BJ (cell line): Measurements from ENCODE around the gene TNS3. TPM values are rescaled to one million over a fixed set of nuclear protein-coding genes. Genes with fewer than 3 reads are reported as not detected.

ENCODE experiments used
- CTCF ChIA-PET: fragments of 350-600 bp; formaldehyde crosslinking; extraction: SDS; loops from one replicate; lab custom pipeline; 2021; ENCODE audit warnings: antibody characterized with exemption, inconsistent platforms; lab: Yijun Ruan, JAX
- POLR2A ChIA-PET: fragments of 300-600 bp; sonication (Branson Sonifier 250); formaldehyde crosslinking; extraction: SDS; loops from one replicate; lab custom pipeline; 2021; ENCODE audit warnings: antibody characterized with exemption; lab: Charles Lee
- DNase-seq: peaks from one replicate; pipeline ENCODE4 v3.0.0-alpha.2; 2011; ENCODE audit warnings: low read depth
- H3K27me3 ChIP-seq: 2 replicates; pipeline ENCODE4 v1.6.0; 2011; ENCODE audit warnings: low read length; ENCODE audit not compliant: control insufficient read depth, insufficient read depth
- H3K36me3 ChIP-seq: 2 replicates; pipeline ENCODE4 v1.5.1; 2011; ENCODE audit warnings: low read length; ENCODE audit not compliant: control insufficient read depth, insufficient read depth
- H3K4me3 ChIP-seq: 2 replicates; pipeline ENCODE4 v1.5.1; 2011; ENCODE audit warnings: low read depth, mild to moderate bottlenecking, control low read depth, low read length
- CTCF ChIP-seq: IDR thresholded peaks from 2 replicates; pipeline ENCODE4 v1.5.1; 2011; ENCODE audit warnings: low read depth, mild to moderate bottlenecking, control low read depth, inconsistent platforms, low read length, moderate library complexity; ENCODE audit not compliant: insufficient read depth
- polyA plus RNA-seq: library from polyadenylated mRNA; depleted of rRNA; stranded (reverse); fragments of >200 nt; gene quantifications from 2 replicates; pipeline ENCODE4 v1.2.3, GENCODE V29; 2011

TNS3 gene
- polyA plus RNA-seq, 1 experiment = 126 TPM

- no peak for TF ChIP-seq CTCF
- no peak for DNase-seq
- ChIA-PET CTCF (interaction anchor here (0.5 to 3.0 kb wide), 9 partner anchors 9 to 1365 kb away, joined by 3 to 25 read pairs (median 4); partner anchors contain the start of gene IGFBP3), POLR2A (no interaction called here)
- no peak overlapping the region for H3K4me3 ChIP-seq
- H3K27me3 ChIP-seq = no peaks in the 10 kb centered on the region
- H3K36me3 ChIP-seq = no peaks in the 10 kb centered on the region
Measured at GRCh38 chr7:47255007-47255406, 326.9 kb downstream of the TNS3 start.

GRCh38 chr7:47254081-47254977, 327.6 kb downstream of the TNS3 start:
- Histone ChIP-seq H3K4me3 (peak overlapping the region; percentile 57), H3K27me3 (no peaks in the 10 kb centered on the region), H3K36me3 (no peaks in the 10 kb centered on the region)
- no peak for DNase-seq
- TF ChIP-seq CTCF = peak; percentile 49
- ChIA-PET POLR2A (no interaction called here), CTCF (interaction anchor here (0.6 to 3.0 kb wide), 19 partner anchors 9 to 1364 kb away, joined by 3 to 25 read pairs (median 4); no protein-coding TSS in a partner anchor)

- ChIA-PET POLR2A (no interaction called here), CTCF (interaction anchor here (0.6 to 3.0 kb wide), 20 partner anchors 8 to 1363 kb away, joined by 3 to 25 read pairs (median 4); no protein-coding TSS in a partner anchor)
- DNase-seq = no peak
- TF ChIP-seq CTCF = no peak
- Histone ChIP-seq H3K27me3 (no peaks in the 10 kb centered on the region), H3K36me3 (no peaks in the 10 kb centered on the region), H3K4me3 (peak overlapping the region; percentile 57)
Measured at GRCh38 chr7:47253650-47254080, 328.2 kb downstream of the TNS3 start.

- CTCF ChIA-PET = interaction anchor here (1.2 to 2.1 kb wide), 4 partner anchors 12 to 72 kb away, joined by 3 to 18 read pairs (median 10); no protein-coding TSS in a partner anchor
- TF ChIP-seq CTCF = no peak
- no peak for DNase-seq
- no peaks in the 10 kb centered on the region for H3K36me3 ChIP-seq
- POLR2A ChIA-PET = no interaction called here
- no peaks in the 10 kb centered on the region for H3K27me3 ChIP-seq
- no peak overlapping the region for H3K4me3 ChIP-seq
Measured at GRCh38 chr7:47252675-47253074, 329.2 kb downstream of the TNS3 start.

- no peak for DNase-seq
- ChIA-PET CTCF (no interaction called here), POLR2A (no interaction called here)
- no peaks in the 10 kb centered on the region for H3K36me3 ChIP-seq
- no peak overlapping the region for H3K4me3 ChIP-seq
- TF ChIP-seq CTCF = no peak
- no peaks in the 10 kb centered on the region for H3K27me3 ChIP-seq
Measured at GRCh38 chr7:47249361-47249760, 332.6 kb downstream of the TNS3 start.
